BE2C (cell line): ENCODE results near the gene MMP15. TPM values are rescaled to one million over a fixed set of nuclear protein-coding genes. Genes with fewer than 3 reads are reported as not detected.
"Not testable (repeated sequence)": the region's sequence is repeated elsewhere in the genome, so short reads cannot be mapped to it uniquely, and the experiment has no call there.

Source experiments
- DNase-seq: peaks from one replicate; pipeline ENCODE4 v3.0.0-alpha.2; 2020
- H3K27me3 ChIP-seq: fragments of 250-450 bp; sonication (Bioruptor Pico); 2 replicates; pipeline ENCODE4 v1.5.1; 2020; ENCODE audit warnings: mild to moderate bottlenecking
- H3K36me3 ChIP-seq: fragments of 250-450 bp; sonication (Bioruptor Pico); 2 replicates; pipeline ENCODE4 v1.5.1; 2020; ENCODE audit warnings: mild to moderate bottlenecking
- H3K4me1 ChIP-seq: fragments of 250-450 bp; sonication (Bioruptor Pico); 2 replicates; pipeline ENCODE4 v1.5.1; 2020
- H3K4me3 ChIP-seq: 2 replicates; pipeline ENCODE4 v1.5.1; 2011; ENCODE audit warnings: low read depth, low read length
- H3K9me3 ChIP-seq: fragments of 250-450 bp; sonication (Bioruptor Pico); 2 replicates; pipeline ENCODE4 v1.5.1; 2020
- polyA plus RNA-seq: library from polyadenylated mRNA; unstranded; fragments of >200 nt; gene quantifications from one replicate; pipeline ENCODE4 v1.2.1, GENCODE V29; 2012; ENCODE audit warnings: low read depth, missing spikeins; ENCODE audit not compliant: insufficient read length, insufficient read depth
- TF ChIP-seq, protein P1 (sequence below): IDR thresholded peaks from 2 replicates; pipeline ENCODE4 v1.5.1; 2012; ENCODE audit warnings: mild to moderate bottlenecking, low read depth, low read length

Gene MMP15
- polyA plus RNA-seq, result 49.0 TPM

DNA sequence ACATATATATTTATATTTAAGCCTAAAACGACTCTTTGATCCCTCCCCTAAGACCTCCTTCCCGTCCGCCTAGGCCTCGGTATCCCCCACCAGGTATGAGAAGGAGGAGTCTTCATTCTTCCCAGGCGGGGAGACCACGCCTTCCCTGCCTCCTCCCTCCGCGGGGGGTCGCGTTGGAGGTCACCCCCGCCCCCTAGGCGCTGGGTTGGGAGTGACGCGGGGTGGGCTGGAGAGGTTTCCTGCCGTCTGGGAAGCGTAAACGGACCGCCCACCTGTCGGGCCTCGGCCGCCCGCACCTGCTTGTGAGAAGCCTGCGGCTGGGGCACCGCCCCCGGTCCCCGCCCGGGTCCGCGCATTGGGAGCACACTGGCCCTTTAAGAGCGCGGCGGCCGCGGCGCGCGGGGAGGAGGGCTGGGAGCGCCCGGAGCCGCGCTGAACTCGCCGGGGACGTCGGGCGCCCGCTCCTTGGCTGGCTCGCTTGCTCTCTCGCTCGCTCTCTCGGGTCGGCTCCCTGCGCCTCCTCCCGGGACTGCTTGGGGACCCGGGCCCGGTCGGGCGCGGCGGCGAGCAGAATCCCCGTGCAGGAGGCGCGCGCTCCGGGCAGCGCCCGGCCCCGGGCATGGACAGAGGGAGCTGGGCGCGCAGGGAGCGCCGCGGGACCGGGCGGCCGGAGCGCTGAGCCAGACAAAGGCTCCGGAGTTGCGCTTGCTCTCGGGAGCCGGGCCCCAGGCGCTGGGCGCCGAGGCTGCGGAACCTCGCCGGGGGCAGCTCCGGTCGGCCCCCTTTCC is at the start of gene MMP15:
Gene MMP15, plus strand, starts transcription at position 404 of the 788 bp plus-strand sequence. CDS start 597 bp downstream, outside the sequence.
- TF ChIP-seq, protein P1, sequence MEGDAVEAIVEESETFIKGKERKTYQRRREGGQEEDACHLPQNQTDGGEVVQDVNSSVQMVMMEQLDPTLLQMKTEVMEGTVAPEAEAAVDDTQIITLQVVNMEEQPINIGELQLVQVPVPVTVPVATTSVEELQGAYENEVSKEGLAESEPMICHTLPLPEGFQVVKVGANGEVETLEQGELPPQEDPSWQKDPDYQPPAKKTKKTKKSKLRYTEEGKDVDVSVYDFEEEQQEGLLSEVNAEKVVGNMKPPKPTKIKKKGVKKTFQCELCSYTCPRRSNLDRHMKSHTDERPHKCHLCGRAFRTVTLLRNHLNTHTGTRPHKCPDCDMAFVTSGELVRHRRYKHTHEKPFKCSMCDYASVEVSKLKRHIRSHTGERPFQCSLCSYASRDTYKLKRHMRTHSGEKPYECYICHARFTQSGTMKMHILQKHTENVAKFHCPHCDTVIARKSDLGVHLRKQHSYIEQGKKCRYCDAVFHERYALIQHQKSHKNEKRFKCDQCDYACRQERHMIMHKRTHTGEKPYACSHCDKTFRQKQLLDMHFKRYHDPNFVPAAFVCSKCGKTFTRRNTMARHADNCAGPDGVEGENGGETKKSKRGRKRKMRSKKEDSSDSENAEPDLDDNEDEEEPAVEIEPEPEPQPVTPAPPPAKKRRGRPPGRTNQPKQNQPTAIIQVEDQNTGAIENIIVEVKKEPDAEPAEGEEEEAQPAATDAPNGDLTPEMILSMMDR, result no peak
- Histone ChIP-seq H3K4me1 (peaks cover 33% of the 10 kb centered on the region), H3K27me3 (peaks cover 39% of the 10 kb centered on the region), H3K4me3 (peak within 1 kb of the TSS; percentile 61), H3K36me3 (no peaks in the 10 kb centered on the region; the same call in 1 of the 2 replicates), H3K9me3 (no peaks in the 10 kb centered on the region)
- peak; percentile 66 for DNase-seq

DNA sequence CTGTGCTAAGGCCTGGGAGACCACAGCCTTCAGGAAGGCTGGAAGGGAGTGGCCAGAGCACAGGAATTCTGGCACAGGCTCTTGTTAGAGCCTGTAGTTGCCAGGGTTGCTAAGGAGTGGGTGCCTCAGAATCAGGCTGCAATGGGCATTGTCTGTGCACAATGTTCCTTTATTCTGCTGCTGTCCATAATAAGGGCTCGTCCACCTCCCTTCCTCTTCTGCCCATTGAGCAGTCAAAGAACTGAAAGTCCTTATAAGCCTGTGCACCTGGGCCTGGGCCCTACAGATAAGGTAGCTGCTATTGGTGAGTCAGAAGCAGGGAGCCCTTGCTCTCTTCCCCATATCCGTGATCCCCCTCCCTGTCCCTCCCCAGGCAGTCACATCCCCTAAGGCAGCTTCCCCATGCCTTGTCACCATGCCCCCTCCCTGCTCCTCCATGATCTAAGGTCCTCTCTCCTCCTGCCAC is 49.2 kb upstream of the MMP15 start:
- TF ChIP-seq, protein P1, result no peak
- DNase-seq, result no peak
- Histone ChIP-seq H3K9me3 (no peaks in the 10 kb centered on the region), H3K27me3 (no peaks in the 10 kb centered on the region), H3K4me3 (no peak overlapping the region), H3K4me1 (no peaks in the 10 kb centered on the region), H3K36me3 (no peaks in the 10 kb centered on the region)

DNA sequence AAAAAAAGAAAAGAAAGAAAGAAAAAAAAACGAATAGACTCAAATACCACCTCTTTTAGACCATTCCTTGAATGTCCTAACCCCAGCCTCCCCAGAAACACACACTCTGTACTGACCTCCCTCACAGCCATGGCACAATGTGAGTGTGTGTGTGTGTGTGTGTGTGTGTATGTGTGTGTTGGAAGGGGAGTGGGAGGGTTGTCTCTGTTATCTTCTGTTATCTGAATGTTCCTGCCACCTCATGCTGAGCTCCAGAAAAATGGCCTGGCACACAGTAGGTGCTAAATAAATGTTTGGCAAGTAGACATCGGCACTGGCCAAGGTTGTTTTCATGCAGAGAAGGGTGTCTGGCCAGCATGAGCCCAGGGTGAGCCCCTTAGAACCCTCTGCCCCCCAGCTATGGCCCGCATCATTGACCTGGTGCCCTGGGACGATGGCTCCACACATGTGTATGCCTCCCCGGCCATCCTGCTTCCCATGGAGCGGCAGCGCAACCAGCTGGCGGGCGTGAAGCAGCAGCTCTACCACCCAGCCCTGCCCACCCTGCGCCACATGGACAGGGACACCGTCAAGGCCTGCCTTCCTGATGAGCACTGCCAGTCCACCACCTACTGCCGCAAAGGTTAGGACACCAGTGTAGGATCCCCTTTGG is 48.0 kb upstream of the MMP15 start:
- Histone ChIP-seq H3K27me3 (no peaks in the 10 kb centered on the region), H3K9me3 (no peaks in the 10 kb centered on the region), H3K4me1 (no peaks in the 10 kb centered on the region), H3K4me3 (no peak overlapping the region), H3K36me3 (no peaks in the 10 kb centered on the region)
- DNase-seq, result peak; percentile 61
- TF ChIP-seq, protein P1, result peak; percentile 39

DNA sequence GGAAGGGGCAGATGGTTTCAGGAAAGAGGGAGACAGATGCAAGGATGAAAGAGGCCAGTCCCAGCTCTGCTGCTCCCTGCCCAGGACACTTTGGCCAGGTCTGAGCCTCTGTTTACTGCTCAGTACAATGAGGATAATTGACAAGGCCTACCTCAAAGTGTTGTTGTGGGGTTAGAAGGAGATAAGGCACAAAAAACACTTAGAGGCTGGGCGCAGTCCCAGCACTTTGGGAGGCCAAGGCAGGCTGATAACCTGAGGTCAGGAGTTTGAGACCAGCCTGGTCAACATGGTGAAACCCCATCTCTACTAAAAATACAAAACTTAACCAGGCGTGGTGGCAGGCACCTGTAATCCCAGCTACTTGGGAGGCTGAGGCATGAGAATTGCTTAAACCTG is 47.5 kb upstream of the MMP15 start:
- DNase-seq, H3K4me1 ChIP-seq, H3K4me3 ChIP-seq, H3K9me3 ChIP-seq, H3K27me3 ChIP-seq, H3K36me3 ChIP-seq: not testable (repeated sequence)

DNA sequence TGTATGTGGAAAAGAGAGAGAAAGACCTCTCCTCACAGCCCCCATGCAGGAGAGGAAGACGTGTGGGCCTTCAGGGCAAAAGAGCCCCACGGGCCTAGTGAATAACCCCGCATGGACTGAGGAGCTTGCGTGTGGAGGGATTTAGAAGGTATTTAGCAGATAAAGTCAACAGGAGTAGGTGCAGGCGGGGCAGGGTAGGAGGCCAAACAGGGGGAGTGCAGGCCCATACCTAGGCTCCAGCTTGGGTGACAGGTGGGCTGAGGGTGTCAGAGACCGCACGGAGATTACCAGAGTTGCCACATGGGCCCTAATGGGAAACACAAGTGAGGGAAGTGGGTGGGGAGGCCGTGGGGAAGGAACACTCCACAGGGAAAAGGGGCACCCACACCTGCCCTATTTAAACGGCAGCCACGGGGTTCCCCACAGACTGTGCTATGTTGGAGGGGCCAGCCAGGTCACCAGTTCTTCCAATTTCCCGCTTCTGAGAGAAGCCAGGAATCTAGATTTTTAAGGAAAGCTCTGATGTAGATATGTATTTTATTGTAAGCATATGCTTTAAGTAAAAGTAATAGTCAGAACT is 46.5 kb upstream of the MMP15 start:
- TF ChIP-seq, protein P1, result no peak
- DNase-seq, result no peak

DNA sequence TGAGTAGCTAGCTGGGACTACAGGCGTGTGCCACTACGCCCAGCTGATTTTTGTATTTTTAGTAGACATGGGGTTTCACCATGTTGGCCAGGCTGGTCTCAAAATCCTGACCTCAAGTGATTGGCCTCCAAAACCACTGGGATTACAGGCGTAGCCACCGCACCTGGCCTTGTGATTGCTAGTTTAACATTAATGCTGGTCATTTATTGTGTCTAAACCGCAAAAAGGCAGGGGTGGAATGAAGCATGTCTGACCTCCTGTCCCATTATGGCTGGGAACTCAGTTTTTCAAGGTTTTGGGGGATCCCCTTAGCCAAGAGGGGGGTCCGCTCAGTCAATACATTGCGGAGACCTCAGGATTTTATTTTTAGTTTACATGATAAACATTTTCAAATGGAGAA is 43.9 kb upstream of the MMP15 start:
- no peak for DNase-seq
- H3K36me3 ChIP-seq, result no peaks in the 10 kb centered on the region
- TF ChIP-seq, protein P1, result no peak
- H3K9me3 ChIP-seq, result no peaks in the 10 kb centered on the region
- H3K4me1 ChIP-seq, result no peaks in the 10 kb centered on the region
- no peak overlapping the region for H3K4me3 ChIP-seq
- H3K27me3 ChIP-seq, result no peaks in the 10 kb centered on the region

More for the DNA sequence above, 46.5 kb upstream of the MMP15 start:
- Histone ChIP-seq H3K4me3 (no peak overlapping the region), H3K27me3 (no peaks in the 10 kb centered on the region), H3K4me1 (no peaks in the 10 kb centered on the region), H3K9me3 (no peaks in the 10 kb centered on the region), H3K36me3 (no peaks in the 10 kb centered on the region)
